Activated T-cell treated with anti-CD3 and anti-CD28 coated beads, Interleukin-2, amount 50 U/mL, for 72 hours (primary cell): ENCODE measurements around the gene NOL11. TPM values are rescaled to one million over a fixed set of nuclear protein-coding genes. Genes with fewer than 3 reads are reported as not detected.
A peak's percentile ranks its signal among the peaks of the same experiment; 100 is the strongest.
"Not testable (repeated sequence)": the region's sequence is repeated elsewhere in the genome, so short reads cannot be mapped to it uniquely, and the experiment has no call there.

Experiments
- ATAC-seq, 2 donors: fragments of 150-1000 bp; cut with Tn5 transposase; replicated peaks in 1 of 2; 2 replicates each; pipeline ENCODE4 v1.10.0; 2021; ENCODE audit warnings: moderate library complexity in 2 of 2, mild to moderate bottlenecking in 1 of 2
- DNase-seq, 2 donors: peaks; one replicate each; pipeline ENCODE4 v3.0.0; 2021 to 2022; ENCODE audit warnings: mixed read lengths in 1 of 2
- H3K27ac Mint-ChIP-seq: one replicate; pipeline ENCODE4 v1.8.0; 2022; ENCODE audit warnings: mild to moderate bottlenecking, moderate library complexity, mixed read lengths
- H3K27me3 Mint-ChIP-seq: one replicate; pipeline ENCODE4 v1.8.0; 2022; ENCODE audit warnings: low read depth, mixed read lengths
- H3K36me3 Mint-ChIP-seq, 2 donors: one replicate each; pipeline ENCODE4 v1.8.0; 2022; ENCODE audit warnings: mixed read lengths in 2 of 2, mild to moderate bottlenecking in 1 of 2; ENCODE audit not compliant: insufficient read depth in 2 of 2
- H3K4me1 Mint-ChIP-seq: one replicate; pipeline ENCODE4 v1.8.0; 2022; ENCODE audit warnings: low read depth, mixed read lengths
- H3K4me3 Mint-ChIP-seq, 2 donors: one replicate each; pipeline ENCODE4 v1.8.0; 2022; ENCODE audit warnings: mild to moderate bottlenecking in 2 of 2, mixed read lengths in 2 of 2, moderate library complexity in 2 of 2
- H3K9me3 Mint-ChIP-seq, 2 donors: one replicate each; pipeline ENCODE4 v1.8.0; 2022; ENCODE audit warnings: mixed read lengths in 2 of 2
- total RNA-seq, 2 donors: library from RNA; stranded (reverse); gene quantifications; one replicate each; pipeline ENCODE4 v1.2.3, GENCODE V29; 2022

The NOL11 gene
- total RNA-seq, 2 donors from 2014 or later: 47.7 to 63.6 TPM

GRCh38 chr17:67750067-67750466, 32.3 kb downstream of the NOL11 start:
- ATAC-seq (no peak), DNase-seq (no peak)
- Mint-ChIP-seq H3K27ac (no peak overlapping the region), H3K9me3 (no peaks in the 10 kb centered on the region), H3K4me1 (peaks cover 4% of the 10 kb centered on the region), H3K4me3 (no peak overlapping the region), H3K36me3 (peaks cover 7 to 20% of the 10 kb centered on the region in 2 donors), H3K27me3 (no peaks in the 10 kb centered on the region)

- H3K36me3 Mint-ChIP-seq: peaks cover 7 to 15% of the 10 kb centered on the region in 2 donors
- no peak overlapping the region for H3K27ac Mint-ChIP-seq
- no peaks in the 10 kb centered on the region for H3K9me3 Mint-ChIP-seq
- DNase-seq: no peak
- no peaks in the 10 kb centered on the region for H3K27me3 Mint-ChIP-seq
- ATAC-seq: no peak
- H3K4me1 Mint-ChIP-seq: peaks cover 14% of the 10 kb centered on the region
- H3K4me3 Mint-ChIP-seq: no peak overlapping the region
Observed at GRCh38 chr17:67751101-67752074, 33.7 kb downstream of the NOL11 start.

- H3K9me3 Mint-ChIP-seq, DNase-seq, H3K27me3 Mint-ChIP-seq, H3K27ac Mint-ChIP-seq, ATAC-seq, H3K4me3 Mint-ChIP-seq: not testable (repeated sequence)
- Mint-ChIP-seq H3K4me1 (peaks cover 17% of the 10 kb centered on the region), H3K36me3 (peaks cover 7 to 14% of the 10 kb centered on the region in 2 donors)
Observed at GRCh38 chr17:67752160-67752559, 34.4 kb downstream of the NOL11 start.

- ATAC-seq: no peak
- Mint-ChIP-seq H3K4me3 (no peak overlapping the region), H3K27ac (no peak overlapping the region), H3K27me3 (no peaks in the 10 kb centered on the region), H3K4me1 (peaks cover 17% of the 10 kb centered on the region), H3K9me3 (no peaks in the 10 kb centered on the region), H3K36me3 (peaks cover 4 to 8% of the 10 kb centered on the region in 2 donors)
- DNase-seq: no peak
Observed at GRCh38 chr17:67753026-67753425, 35.3 kb downstream of the NOL11 start.

GRCh38 chr17:67754001-67754400, 36.3 kb downstream of the NOL11 start:
- Mint-ChIP-seq H3K36me3 (peaks cover 4 to 5% of the 10 kb centered on the region in 2 donors), H3K4me1 (peaks cover 17% of the 10 kb centered on the region), H3K27me3 (no peaks in the 10 kb centered on the region), H3K4me3 (no peak overlapping the region), H3K27ac (no peak overlapping the region), H3K9me3 (no peaks in the 10 kb centered on the region)
- DNase-seq (no peak), ATAC-seq (no peak)

GRCh38 chr17:67754686-67755085, 37.0 kb downstream of the NOL11 start:
- not testable (repeated sequence) for ATAC-seq

GRCh38 chr17:67756766-67757165, 39.0 kb downstream of the NOL11 start:
- ATAC-seq, H3K27me3 Mint-ChIP-seq, H3K27ac Mint-ChIP-seq, DNase-seq, H3K9me3 Mint-ChIP-seq, H3K4me3 Mint-ChIP-seq, H3K36me3 Mint-ChIP-seq: not testable (repeated sequence)
- peaks cover 17% of the 10 kb centered on the region for H3K4me1 Mint-ChIP-seq

More at GRCh38 chr17:67754686-67755085, 37.0 kb downstream of the NOL11 start:
- H3K4me1 Mint-ChIP-seq: peaks cover 17% of the 10 kb centered on the region
- H3K27ac Mint-ChIP-seq, H3K27me3 Mint-ChIP-seq, H3K9me3 Mint-ChIP-seq, H3K36me3 Mint-ChIP-seq, DNase-seq, H3K4me3 Mint-ChIP-seq: not testable (repeated sequence)

GRCh38 chr17:67759355-67760171, 41.8 kb downstream of the NOL11 start:
- peaks cover 17% of the 10 kb centered on the region for H3K4me1 Mint-ChIP-seq
- no peaks in the 10 kb centered on the region for H3K9me3 Mint-ChIP-seq
- H3K36me3 Mint-ChIP-seq: no peaks in the 10 kb centered on the region
- H3K4me3 Mint-ChIP-seq: no peak overlapping the region
- ATAC-seq: no peak
- H3K27ac Mint-ChIP-seq: no peak overlapping the region
- DNase-seq: no peak
- no peaks in the 10 kb centered on the region for H3K27me3 Mint-ChIP-seq

- H3K27me3 Mint-ChIP-seq: no peaks in the 10 kb centered on the region
- H3K27ac Mint-ChIP-seq: no peak overlapping the region
- H3K4me3 Mint-ChIP-seq: no peak overlapping the region
- no peaks in the 10 kb centered on the region for H3K36me3 Mint-ChIP-seq
- peaks cover 6% of the 10 kb centered on the region for H3K4me1 Mint-ChIP-seq
- ATAC-seq (no peak), DNase-seq (no peak)
- no peaks in the 10 kb centered on the region for H3K9me3 Mint-ChIP-seq
Observed at GRCh38 chr17:67765623-67766022, 47.9 kb downstream of the NOL11 start.

- no peak for ATAC-seq
- H3K36me3 Mint-ChIP-seq: no peaks in the 10 kb centered on the region
- no peak for DNase-seq
- no peaks in the 10 kb centered on the region for H3K9me3 Mint-ChIP-seq
- peaks cover 6% of the 10 kb centered on the region for H3K4me1 Mint-ChIP-seq
- H3K4me3 Mint-ChIP-seq: no peak overlapping the region
- H3K27ac Mint-ChIP-seq: no peak overlapping the region
- peaks cover 6% of the 10 kb centered on the region for H3K27me3 Mint-ChIP-seq
Observed at GRCh38 chr17:67769231-67769630, 51.5 kb downstream of the NOL11 start.

- Mint-ChIP-seq H3K36me3 (no peaks in the 10 kb centered on the region), H3K27me3 (peaks cover 6% of the 10 kb centered on the region), H3K27ac (no peak overlapping the region), H3K4me1 (peaks cover 6% of the 10 kb centered on the region), H3K9me3 (no peaks in the 10 kb centered on the region), H3K4me3 (no peak overlapping the region)
- DNase-seq (no peak), ATAC-seq (peak in 1 of 2 donors; percentile 51)
Observed at GRCh38 chr17:67770539-67770938, 52.8 kb downstream of the NOL11 start.

- no peaks in the 10 kb centered on the region for H3K9me3 Mint-ChIP-seq
- H3K27ac Mint-ChIP-seq: no peak overlapping the region
- DNase-seq: no peak
- H3K4me1 Mint-ChIP-seq: peaks cover 6% of the 10 kb centered on the region
- H3K4me3 Mint-ChIP-seq: no peak overlapping the region
- ATAC-seq: no peak
- peaks cover 6% of the 10 kb centered on the region for H3K27me3 Mint-ChIP-seq
- H3K36me3 Mint-ChIP-seq: no peaks in the 10 kb centered on the region
Observed at GRCh38 chr17:67772679-67773078, 54.9 kb downstream of the NOL11 start.

GRCh38 chr17:67773246-67773645, 55.5 kb downstream of the NOL11 start:
- H3K27me3 Mint-ChIP-seq: peaks cover 6% of the 10 kb centered on the region
- DNase-seq (no peak), ATAC-seq (no peak)
- H3K27ac Mint-ChIP-seq: no peak overlapping the region
- no peak overlapping the region for H3K4me3 Mint-ChIP-seq
- H3K36me3 Mint-ChIP-seq: no peaks in the 10 kb centered on the region
- H3K9me3 Mint-ChIP-seq: no peaks in the 10 kb centered on the region
- peaks cover 6% of the 10 kb centered on the region for H3K4me1 Mint-ChIP-seq
